ENCODE measurements around the gene MID1IP1.

MID1IP1 gene

DNA sequence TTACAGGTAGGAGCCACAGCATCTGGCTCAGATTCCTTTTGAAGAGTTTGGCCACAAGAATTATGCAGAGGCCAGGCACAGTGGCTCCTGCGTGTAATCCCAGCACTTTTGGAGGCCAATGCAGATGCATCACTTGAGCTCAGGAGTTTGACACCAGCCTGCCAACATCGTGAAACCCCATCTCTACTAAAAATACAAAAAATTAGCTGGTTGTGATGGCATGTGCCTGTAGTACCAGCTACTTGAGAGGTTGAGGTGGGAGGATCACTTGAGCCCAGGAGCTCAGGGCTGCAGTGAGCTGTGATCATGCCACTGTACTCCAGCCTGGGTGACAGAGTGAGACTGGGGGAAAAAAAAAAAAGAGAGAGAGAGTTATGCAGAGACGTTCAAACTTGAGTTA is 53.0 kb downstream of the MID1IP1 start:
- no peak overlapping the region for H3K4me2 ChIP-seq (ENCODE audit: low read length)
- H3K36me3 ChIP-seq (ENCODE audit: insufficient read depth, low read length): no peaks in the 10 kb centered on the region
- no peaks in the 10 kb centered on the region for H3K9me2 ChIP-seq (ENCODE audit: low read depth, low read length)
- no peaks in the 10 kb centered on the region for H3K27me3 ChIP-seq (ENCODE audit: insufficient read depth, low read length)
- H3K4me1 ChIP-seq (ENCODE audit: insufficient read depth, low read length, severe bottlenecking): peaks cover 19% of the 10 kb centered on the region
- H3K4me3 ChIP-seq (ENCODE audit: low read depth, low read length, poor library complexity, severe bottlenecking): no peak overlapping the region
- no peak overlapping the region for H3K9ac ChIP-seq (ENCODE audit: low read length)
- no peaks in the 10 kb centered on the region for H3F3A ChIP-seq (ENCODE audit: insufficient read depth, low read length)
- no peaks in the 10 kb centered on the region for H3K79me2 ChIP-seq (ENCODE audit: insufficient read depth, low read length)
- H2AFZ ChIP-seq (ENCODE audit: low read length): no peak overlapping the region
- H3K27ac ChIP-seq (ENCODE audit: low read depth, low read length, poor library complexity, severe bottlenecking): no peak overlapping the region
- TF ChIP-seq, protein P1, sequence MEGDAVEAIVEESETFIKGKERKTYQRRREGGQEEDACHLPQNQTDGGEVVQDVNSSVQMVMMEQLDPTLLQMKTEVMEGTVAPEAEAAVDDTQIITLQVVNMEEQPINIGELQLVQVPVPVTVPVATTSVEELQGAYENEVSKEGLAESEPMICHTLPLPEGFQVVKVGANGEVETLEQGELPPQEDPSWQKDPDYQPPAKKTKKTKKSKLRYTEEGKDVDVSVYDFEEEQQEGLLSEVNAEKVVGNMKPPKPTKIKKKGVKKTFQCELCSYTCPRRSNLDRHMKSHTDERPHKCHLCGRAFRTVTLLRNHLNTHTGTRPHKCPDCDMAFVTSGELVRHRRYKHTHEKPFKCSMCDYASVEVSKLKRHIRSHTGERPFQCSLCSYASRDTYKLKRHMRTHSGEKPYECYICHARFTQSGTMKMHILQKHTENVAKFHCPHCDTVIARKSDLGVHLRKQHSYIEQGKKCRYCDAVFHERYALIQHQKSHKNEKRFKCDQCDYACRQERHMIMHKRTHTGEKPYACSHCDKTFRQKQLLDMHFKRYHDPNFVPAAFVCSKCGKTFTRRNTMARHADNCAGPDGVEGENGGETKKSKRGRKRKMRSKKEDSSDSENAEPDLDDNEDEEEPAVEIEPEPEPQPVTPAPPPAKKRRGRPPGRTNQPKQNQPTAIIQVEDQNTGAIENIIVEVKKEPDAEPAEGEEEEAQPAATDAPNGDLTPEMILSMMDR (IDR thresholded peaks at IDR 0.05; ENCODE audit: low read length): no peak
- TF ChIP-seq EZH2 (IDR thresholded peaks at IDR 0.05; ENCODE audit: borderline replicate concordance, low read length): no peak
- H3K9me3 ChIP-seq (ENCODE audit: low read length): no peaks in the 10 kb centered on the region
- H4K20me1 ChIP-seq (ENCODE audit: insufficient read depth, low read length): no peaks in the 10 kb centered on the region
